PC-3 (cell line): ENCODE data around the gene CBX2.

ENCODE experiments used
- CTCF ChIP-seq: fragments of 300-600 bp; sonication (generic); conservative IDR thresholded peaks from 2 replicates; pipeline ENCODE4 v1.5.1; 2017; ENCODE audit warnings: antibody characterized with exemption, low read depth, mild to moderate bottlenecking, low read length
- EZH2 ChIP-seq: fragments of 300-600 bp; sonication (generic); IDR thresholded peaks from one replicate; pipeline ENCODE4 v1.6.1; 2017; ENCODE audit warnings: antibody characterized with exemption, mild to moderate bottlenecking, low read length; ENCODE audit not compliant: unreplicated experiment

- TF ChIP-seq EZH2 (no peak), CTCF (no peak)
These were observed 19.7 kb downstream of the CBX2 start for GRCh38 chr17:79797492-79798298.
